Neural progenitor cell (in vitro differentiated cells): Measurements from ENCODE around the gene SLC4A5.

Source experiments
- CTCF ChIP-seq: fragments of 200-600 bp; sonication (generic); IDR thresholded peaks from 2 replicates; pipeline ENCODE4 v1.5.1; 2017; ENCODE audit warnings: antibody characterized with exemption, mild to moderate bottlenecking
- EZH2 ChIP-seq: fragments of 200-600 bp; sonication (generic); IDR thresholded peaks from 2 replicates; pipeline ENCODE4 v1.6.1; 2017; ENCODE audit warnings: antibody characterized with exemption, mild to moderate bottlenecking, moderate library complexity
- EZH2phosphoT487 ChIP-seq: fragments of 200-600 bp; sonication (generic); IDR thresholded peaks from 2 replicates; pipeline ENCODE4 v1.6.1; 2017; ENCODE audit warnings: antibody characterized with exemption

- TF ChIP-seq EZH2 (no peak), CTCF (no peak), EZH2phosphoT487 (no peak)
These were observed 53.1 kb downstream of the SLC4A5 start for GRCh38 chr2:74290066-74290465.
